ENCODE data around the gene NRBF2. TPM values are rescaled to one million over a fixed set of nuclear protein-coding genes. Genes with fewer than 3 reads are reported as not detected.

Gene NRBF2
- polyA plus RNA-seq, 2 of the 4 experiments (the other 2 are of a cell fraction) = 16.6 to 27.6 TPM

- FAIRE-seq (no peak), ATAC-seq (peak; percentile 51 to 88), DNase-seq (ENCODE audit: low read depth in 1 of 2, low spot score in 1 of 2) (peak in 1 of 2 experiments; percentile 58)
- H3K4me2 ChIP-seq = peak overlapping the region; percentile 49
- WGBS (ENCODE audit: missing lambda C conversion rate) = 35% methylated on average over 4 of the region's 4 CpGs
- H3K27ac ChIP-seq = peak overlapping the region; percentile 72 to 79
- ChIA-PET CTCF (interaction anchor here (1.3 kb wide), 1 partner anchor 43 kb away, joined by 4 read pairs; no protein-coding TSS in a partner anchor), POLR2A (interaction anchor here (2.1 kb wide), 1 partner anchor 19 kb away, joined by 10 read pairs; the partner anchor contains the start of gene NRBF2)
- peaks cover 23% of the 10 kb centered on the region; the same call in 2 of the 3 replicates for H3K4me1 ChIP-seq
- TF ChIP-seq NFE2L2 (conservative IDR thresholded peaks at IDR 0.05; ENCODE audit: low read length) = no peak
- TF ChIP-seq RARB (CRISPR knock-in tag; IDR thresholded peaks at IDR 0.05) = no peak
- no peak for TF ChIP-seq KDM5A (IDR thresholded peaks at IDR 0.05)
- TF ChIP-seq RCOR1 (IDR thresholded peaks at IDR 0.05; ENCODE audit: low read depth, low read length) = no peak
- no peak for TF ChIP-seq ZSCAN20 (CRISPR knock-in tag; IDR thresholded peaks at IDR 0.05)
- TF ChIP-seq RNF2 (IDR thresholded peaks at IDR 0.05; ENCODE audit: borderline replicate concordance, low read depth) = no peak
- TF ChIP-seq CBX2 (IDR thresholded peaks at IDR 0.05; ENCODE audit: borderline replicate concordance, low read depth) = no peak
- no peak for TF ChIP-seq E2F6 (IDR thresholded peaks at IDR 0.05; ENCODE audit: borderline replicate concordance, low read depth)
- peak in 1 of 2 experiments; percentile 33; a peak in 2 of 5 replicates for TF ChIP-seq JUN (IDR thresholded peaks at IDR 0.05)
- no peak for TF ChIP-seq FOSL2 (IDR thresholded peaks at IDR 0.05)
- TF ChIP-seq FOSL2 (CRISPR knock-in tag; IDR thresholded peaks at IDR 0.05) = no peak
- peak; percentile 96 for TF ChIP-seq HES2 (IDR thresholded peaks at IDR 0.05)
- TF ChIP-seq ATOH8 (CRISPR knock-in tag; IDR thresholded peaks at IDR 0.05; ENCODE audit: low read depth) = no peak
- TF ChIP-seq HMGXB4 (CRISPR knock-in tag; IDR thresholded peaks at IDR 0.05; ENCODE audit: borderline replicate concordance) = no peak
- 0 out of 3 replicates have a peak, but pooled peaks have one; percentile 5 for TF ChIP-seq SMC3 (IDR thresholded peaks at IDR 0.05)
- TF ChIP-seq MAZ (IDR thresholded peaks at IDR 0.05; ENCODE audit: borderline replicate concordance, low read depth, low read length) = no peak
- peak; percentile 50; the same call in 1 of the 3 replicates for TF ChIP-seq BCL3 (IDR thresholded peaks at IDR 0.05)
- TF ChIP-seq EP300 (IDR thresholded peaks at IDR 0.05) = peak in 1 of 2 experiments; percentile 58; a peak in 2 of 5 replicates
- TF ChIP-seq EHF (CRISPR knock-in tag; IDR thresholded peaks at IDR 0.05) = no peak
- no peak for TF ChIP-seq REST (IDR thresholded peaks at IDR 0.05)
- no peak for TF ChIP-seq CHD4 (IDR thresholded peaks at IDR 0.05; ENCODE audit: borderline replicate concordance)
- TF ChIP-seq CBX8 (IDR thresholded peaks at IDR 0.05) = no peak
- no peak for TF ChIP-seq ESRRA (IDR thresholded peaks at IDR 0.05; ENCODE audit: borderline replicate concordance, low read length)
- no peak for TF ChIP-seq BHLHE40 (IDR thresholded peaks at IDR 0.05; ENCODE audit: low read depth, low read length)
- no peak for TF ChIP-seq NR3C1 (IDR thresholded peaks at IDR 0.05)
- no peak for TF ChIP-seq TFCP2L1 (CRISPR knock-in tag; IDR thresholded peaks at IDR 0.05)
- peak; percentile 82 to 98 for TF ChIP-seq CEBPB (IDR thresholded peaks at IDR 0.05)
- H3K4me3 ChIP-seq = no peak overlapping the region
- no peaks in the 10 kb centered on the region for H3K9me3 ChIP-seq
These were observed 18.9 kb upstream of the NRBF2 start for GRCh38 chr10:63114031-63114814.
